Omental fat pad (tissue), 4 donors: ENCODE results near the gene DNAH9. TPM values are rescaled to one million over a fixed set of nuclear protein-coding genes. Genes with fewer than 3 reads are reported as not detected.

Source experiments
- ATAC-seq: fragments of 150-250 bp; one replicate; pipeline ENCODE4 v1.9.1; 2016; ENCODE audit warnings: mild to moderate bottlenecking, moderate library complexity; ENCODE audit not compliant: low FRiP score
- DNase-seq: peaks from one replicate; pipeline ENCODE4 v3.0.0-alpha.2; 2019; ENCODE audit warnings: low spot score
- total RNA-seq, 4 donors: library from RNA; depleted of rRNA; stranded (reverse); fragments of >200 nt; gene quantifications; one replicate each; pipeline ENCODE4 v1.1.0, GENCODE V29; 2016
- TF ChIP-seq, protein P1 (sequence below), 3 donors: fragments of 450-650 bp; IDR thresholded peaks; one replicate each; pipeline ENCODE4 v1.5.1; 2016 to 2017; ENCODE audit warnings: antibody characterized with exemption in 3 of 3, mild to moderate bottlenecking in 3 of 3, moderate library complexity in 2 of 3

The DNAH9 gene
- total RNA-seq, 4 donors from 2014 or later, result 0.72 to 6.0 (median 3.1) TPM

- TF ChIP-seq, protein P1, sequence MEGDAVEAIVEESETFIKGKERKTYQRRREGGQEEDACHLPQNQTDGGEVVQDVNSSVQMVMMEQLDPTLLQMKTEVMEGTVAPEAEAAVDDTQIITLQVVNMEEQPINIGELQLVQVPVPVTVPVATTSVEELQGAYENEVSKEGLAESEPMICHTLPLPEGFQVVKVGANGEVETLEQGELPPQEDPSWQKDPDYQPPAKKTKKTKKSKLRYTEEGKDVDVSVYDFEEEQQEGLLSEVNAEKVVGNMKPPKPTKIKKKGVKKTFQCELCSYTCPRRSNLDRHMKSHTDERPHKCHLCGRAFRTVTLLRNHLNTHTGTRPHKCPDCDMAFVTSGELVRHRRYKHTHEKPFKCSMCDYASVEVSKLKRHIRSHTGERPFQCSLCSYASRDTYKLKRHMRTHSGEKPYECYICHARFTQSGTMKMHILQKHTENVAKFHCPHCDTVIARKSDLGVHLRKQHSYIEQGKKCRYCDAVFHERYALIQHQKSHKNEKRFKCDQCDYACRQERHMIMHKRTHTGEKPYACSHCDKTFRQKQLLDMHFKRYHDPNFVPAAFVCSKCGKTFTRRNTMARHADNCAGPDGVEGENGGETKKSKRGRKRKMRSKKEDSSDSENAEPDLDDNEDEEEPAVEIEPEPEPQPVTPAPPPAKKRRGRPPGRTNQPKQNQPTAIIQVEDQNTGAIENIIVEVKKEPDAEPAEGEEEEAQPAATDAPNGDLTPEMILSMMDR (IDR thresholded peaks at IDR 0.05), result no peak
- ATAC-seq (no peak), DNase-seq (no peak)
Measured at GRCh38 chr17:11645426-11645825, 47.2 kb downstream of the DNAH9 start.

GRCh38 chr17:11651089-11651488 is 52.8 kb downstream of the DNAH9 start:
- ATAC-seq, result no peak
- TF ChIP-seq, protein P1 (IDR thresholded peaks at IDR 0.05), result no peak
- DNase-seq, result no peak

DNA sequence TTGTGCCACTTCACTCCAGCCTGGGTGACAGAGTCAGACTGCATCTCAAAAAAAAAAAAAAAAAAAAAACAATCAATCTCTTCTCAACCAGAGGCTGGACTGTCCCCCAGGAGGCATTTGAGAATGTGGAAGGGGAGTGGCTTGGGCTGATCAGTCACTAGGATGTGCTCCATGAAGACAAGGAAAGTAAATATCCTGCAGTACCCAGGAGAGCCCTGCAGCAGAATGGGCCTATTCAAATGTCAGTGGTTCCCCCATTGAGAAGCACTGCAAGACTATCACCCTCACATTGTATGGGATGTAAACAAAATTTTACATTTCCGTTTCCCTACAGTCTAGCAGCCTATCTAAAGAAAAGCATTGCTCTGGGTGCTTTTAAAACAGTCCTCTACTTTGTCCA is 70.3 kb downstream of the DNAH9 start:
- no peak for DNase-seq
- TF ChIP-seq, protein P1 (IDR thresholded peaks at IDR 0.05), result no peak
- no peak for ATAC-seq

DNA sequence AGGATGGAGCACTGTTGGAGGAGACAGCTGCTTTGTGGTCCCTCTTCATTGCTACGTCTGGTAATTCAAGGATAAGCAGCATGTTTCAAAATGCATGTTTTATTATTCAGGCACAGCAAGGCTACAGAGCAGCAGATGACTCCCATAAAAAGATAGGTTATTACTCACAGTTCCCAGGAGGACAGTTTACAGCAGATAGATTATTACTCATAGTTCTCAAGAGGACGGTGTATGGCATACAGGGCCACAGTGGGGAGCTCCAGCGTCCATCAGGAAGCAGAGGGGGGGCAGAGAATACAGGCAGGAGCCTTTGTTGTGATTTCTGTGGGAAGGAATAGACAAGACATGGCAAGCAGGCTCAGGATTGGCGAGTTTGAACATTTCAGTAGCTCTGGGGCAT is 72.9 kb downstream of the DNAH9 start:
- no peak for DNase-seq
- TF ChIP-seq, protein P1 (IDR thresholded peaks at IDR 0.05), result no peak
- no peak for ATAC-seq

DNA sequence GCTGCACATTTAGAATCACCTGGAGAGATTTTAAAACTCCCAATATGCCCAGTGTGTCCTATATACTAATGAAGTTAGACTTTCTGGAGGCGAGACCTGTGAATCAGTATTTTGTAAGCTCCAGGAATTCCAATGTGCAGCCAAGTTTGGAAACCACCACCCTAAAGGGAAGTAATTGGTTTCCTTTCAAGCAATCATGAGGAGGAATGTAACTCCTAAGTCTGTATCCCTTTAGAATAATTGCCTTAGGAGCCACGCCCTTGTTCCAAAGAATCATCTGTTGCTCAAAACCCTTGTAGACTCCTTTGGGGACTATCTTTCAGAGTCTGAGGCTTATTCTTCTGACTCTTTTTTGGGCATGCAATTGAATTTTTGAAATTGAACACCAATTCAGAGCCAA is 84.4 kb downstream of the DNAH9 start:
- ATAC-seq (peak; percentile 64), DNase-seq (no peak)
- TF ChIP-seq, protein P1 (IDR thresholded peaks at IDR 0.05), result no peak

- ATAC-seq, result no peak
- TF ChIP-seq, protein P1 (IDR thresholded peaks at IDR 0.05), result no peak
Measured at GRCh38 chr17:11690681-11691080, 92.4 kb downstream of the DNAH9 start.

GRCh38 chr17:11692688-11693087 is 94.4 kb downstream of the DNAH9 start:
- ATAC-seq (no peak), DNase-seq (no peak)
- TF ChIP-seq, protein P1 (IDR thresholded peaks at IDR 0.05), result no peak

More at GRCh38 chr17:11690681-11691080, 92.4 kb downstream of the DNAH9 start:
- DNase-seq, result no peak
